GM19438 (cell line): ENCODE measurements around the gene CDC42EP1.
"Not testable (repeated sequence)": the region's sequence is repeated elsewhere in the genome, so short reads cannot be mapped to it uniquely, and the experiment has no call there.

Experiments used
- ATAC-seq: cut with Tn5 transposase; IDR thresholded peaks from one replicate; pipeline ENCODE4 v1.9.1; 2021; ENCODE audit warnings: low read depth; ENCODE audit not compliant: unreplicated experiment

CDC42EP1 gene

DNA sequence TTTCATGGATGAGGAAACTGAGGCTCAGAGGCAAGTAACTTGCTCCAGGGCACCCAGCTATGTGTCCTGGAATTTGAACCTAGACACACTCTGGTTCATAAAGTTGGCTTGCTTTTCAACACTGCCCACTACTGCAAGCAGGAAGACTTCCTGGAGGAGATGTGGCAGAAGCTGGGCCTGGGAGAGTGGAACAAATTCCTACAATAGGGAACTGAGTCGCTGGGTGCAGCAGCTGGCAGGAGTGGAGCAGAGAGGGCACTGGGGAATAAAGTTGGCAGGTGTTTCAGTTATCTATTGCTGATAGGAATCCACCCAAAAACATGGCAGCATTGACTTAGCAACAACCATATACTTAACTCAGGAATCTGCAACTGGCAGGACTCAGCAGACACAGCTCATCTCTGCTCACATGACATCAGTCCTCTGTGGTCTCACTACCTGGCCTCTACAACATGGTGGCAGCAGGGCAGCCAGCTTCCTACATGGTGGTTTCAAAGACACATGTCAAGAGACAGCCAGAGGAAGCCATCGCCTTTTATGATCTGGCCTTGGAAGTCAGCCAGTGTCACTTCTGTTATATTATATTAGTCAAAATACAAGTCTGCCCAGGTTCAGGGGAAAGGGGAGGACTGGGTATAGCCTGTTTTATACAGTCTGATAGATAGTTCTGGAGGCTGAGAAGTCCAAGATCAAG lies 30.5 kb upstream of the CDC42EP1 start:
- no peak for ATAC-seq

DNA sequence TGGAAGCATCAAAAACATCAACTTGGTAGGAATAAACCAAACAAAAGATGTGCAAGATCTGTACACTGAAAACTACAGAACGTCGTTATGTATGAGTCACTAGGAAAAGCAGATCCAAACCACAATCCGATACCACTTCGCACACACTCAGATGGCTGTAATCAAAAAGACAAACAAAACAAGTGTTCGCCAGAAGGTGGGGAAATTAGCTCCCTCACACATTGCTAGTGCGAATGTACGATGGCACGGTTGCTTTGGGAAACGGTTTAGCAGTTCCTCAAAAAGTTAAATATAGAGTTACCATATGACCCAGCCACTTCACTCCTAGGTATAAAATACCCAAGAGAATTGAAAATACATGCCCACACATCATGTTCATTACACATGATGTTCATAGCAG lies 26.3 kb upstream of the CDC42EP1 start:
- no peak for ATAC-seq

DNA sequence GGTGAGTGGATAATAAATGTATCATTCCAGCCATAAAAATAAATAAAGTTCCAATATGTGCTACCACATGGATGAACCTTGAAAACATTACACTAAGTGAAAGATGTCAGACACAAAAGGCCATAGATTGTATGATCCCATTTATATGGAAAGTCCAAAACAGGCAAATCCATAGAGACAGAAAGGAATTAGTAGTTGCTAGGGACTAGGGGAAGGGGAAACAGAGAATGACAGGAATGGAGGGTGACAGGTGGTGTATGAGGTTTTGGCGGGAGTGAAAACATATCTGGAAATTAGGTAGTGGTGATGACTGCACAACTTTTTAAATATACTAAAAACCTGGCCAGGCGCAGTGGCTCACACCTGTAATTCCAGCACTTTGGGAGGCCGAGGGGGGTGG lies 25.8 kb upstream of the CDC42EP1 start:
- no peak for ATAC-seq

DNA sequence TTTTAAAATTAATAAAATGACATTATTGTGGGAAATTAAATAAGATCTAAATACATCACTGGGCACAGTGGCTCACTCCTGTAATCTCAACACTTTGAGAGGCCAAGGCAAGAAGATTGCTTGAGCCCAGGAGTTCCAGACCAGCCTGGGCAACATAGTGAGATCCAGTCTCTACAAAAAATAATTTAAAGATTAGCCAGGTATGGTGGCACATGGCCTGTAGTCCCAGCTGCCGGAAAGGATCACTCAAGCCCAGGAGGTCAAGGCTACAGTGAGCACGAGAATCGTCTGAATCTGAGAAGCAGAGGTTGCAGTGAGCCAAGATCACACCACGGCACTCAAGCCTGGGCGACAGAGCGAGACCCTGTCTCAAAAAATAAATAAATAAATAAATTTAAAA lies 25.1 kb upstream of the CDC42EP1 start:
- no peak for ATAC-seq

DNA sequence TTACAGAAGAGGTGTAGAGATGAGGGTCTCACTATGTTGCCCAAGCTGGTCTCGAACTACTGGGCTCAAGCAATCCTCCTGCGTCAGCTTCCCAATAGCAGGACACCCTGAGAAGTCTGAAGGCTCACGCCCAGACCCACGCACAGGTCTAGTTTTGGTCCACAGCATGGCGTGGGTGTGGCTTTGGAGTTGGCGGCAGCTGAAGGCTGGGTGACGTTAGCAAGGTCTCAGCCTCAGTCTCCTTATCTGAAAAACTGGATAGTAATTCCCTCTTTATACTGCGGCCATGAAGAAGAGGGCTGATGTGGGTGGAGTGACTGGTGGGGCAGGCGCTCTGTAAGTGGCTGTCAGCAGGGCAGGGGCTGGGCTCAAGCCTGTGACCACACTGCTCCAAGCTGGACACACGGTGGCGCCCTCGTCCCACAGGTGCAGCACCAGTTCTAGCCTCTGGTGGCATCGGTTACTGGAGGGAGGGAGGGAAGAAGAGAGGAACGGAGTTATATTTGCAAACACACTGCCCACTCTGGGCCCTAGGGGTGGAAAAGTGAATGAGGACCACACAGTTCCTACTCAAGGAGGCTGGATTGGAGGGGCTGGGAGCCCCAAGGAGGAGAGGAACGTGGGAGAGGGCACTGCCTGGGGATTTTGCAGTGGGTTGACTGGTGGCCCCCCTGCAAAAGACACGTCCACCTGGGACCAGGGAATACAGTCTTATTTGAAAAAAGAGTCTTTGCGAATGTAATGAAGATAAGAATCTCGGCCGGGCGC lies 21.5 kb upstream of the CDC42EP1 start:
- ATAC-seq, result peak; percentile 62

DNA sequence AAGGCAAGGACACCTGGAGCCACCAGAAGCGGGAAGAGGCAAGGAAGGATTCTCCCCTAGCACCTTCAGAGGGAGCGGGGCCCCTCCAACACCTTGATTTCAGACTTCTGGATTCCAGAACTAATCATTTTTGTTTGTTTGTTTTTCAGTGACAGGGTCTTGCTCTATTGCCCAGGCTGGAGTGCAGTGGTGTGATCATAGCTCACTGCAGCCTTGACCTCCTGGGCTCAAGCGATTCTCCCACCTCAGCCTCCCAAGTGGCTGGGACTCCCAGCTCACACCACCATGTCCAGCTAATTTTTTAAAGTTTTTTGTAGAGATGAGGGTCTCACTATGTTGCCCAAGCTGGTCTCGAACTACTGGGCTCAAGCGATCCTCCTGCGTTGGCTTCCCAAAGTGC lies 20.5 kb upstream of the CDC42EP1 start:
- ATAC-seq, result not testable (repeated sequence)

DNA sequence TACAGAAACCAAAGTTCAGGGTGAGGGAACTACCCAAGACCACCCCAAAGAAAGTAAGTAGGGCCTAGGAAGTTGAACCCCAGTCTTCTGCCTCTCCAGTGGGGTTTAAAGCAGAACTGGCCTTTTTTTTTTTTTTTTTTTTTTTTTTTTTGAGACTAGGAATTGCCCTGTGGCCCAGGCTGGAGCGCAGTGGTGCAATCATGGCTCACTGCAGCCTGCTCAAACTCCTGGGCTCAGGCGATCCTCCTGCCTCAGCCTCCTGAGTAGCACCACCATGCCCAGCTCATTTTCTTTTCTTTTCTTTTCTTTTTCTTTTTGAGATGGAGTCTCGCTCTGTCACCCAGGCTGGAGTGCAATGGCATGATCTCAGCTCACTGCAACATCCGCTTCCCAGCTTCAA lies 17.9 kb upstream of the CDC42EP1 start:
- not testable (repeated sequence) for ATAC-seq

DNA sequence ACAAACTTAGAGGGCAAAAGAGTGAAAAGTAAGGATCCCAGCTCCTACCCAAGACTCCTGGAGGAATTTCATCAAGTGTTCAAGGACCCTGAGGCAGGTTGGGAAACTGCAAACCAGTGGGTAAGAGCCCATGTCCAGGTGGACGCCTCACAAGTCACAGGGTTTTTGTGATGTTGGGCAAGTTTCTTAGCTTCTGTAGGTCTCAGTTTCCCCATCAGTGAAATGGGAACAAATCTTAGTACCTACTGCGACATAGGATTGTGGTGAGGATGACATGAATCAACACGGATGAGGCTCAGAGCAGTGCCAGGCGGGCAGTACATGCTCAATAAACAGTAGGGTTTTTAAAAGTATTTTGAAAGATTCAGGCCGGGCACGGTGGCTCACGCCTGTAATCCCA lies 17.3 kb upstream of the CDC42EP1 start:
- no peak for ATAC-seq

DNA sequence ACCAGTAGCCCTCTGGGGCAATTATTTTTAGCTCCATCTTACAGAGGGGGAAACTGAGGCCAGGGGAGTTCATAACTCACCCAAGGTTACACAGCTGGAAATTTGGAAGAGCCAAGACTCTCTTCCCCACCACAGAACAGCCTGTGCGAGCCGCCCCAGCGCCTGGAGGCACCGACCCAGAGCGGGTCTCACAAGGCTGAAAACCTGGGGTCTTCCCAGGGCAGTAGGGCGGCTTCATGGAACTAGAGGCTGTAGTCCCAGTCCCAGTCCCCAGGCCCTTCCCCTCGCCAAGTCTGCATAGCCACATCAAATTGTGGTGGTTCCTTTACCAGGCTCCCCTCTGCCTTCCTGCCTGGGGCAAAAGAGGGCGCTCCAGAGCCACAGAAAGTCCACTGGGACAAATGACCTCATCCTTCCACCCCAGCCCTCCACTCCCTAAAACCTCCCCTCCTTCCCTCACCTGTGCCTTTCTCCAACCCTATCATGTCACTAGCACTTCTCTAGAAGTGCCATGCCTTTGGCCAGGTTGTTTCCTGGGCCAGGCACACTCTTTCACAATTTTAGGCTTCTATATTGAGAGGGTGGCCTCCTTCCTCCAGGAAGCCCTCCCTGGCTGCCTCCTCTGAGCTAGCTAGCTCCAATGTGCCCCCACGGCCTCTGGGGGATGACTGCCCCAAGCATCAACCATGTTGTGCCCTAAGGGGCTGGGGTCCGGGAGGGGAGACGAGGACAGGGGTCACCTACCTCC lies 15.2 kb upstream of the CDC42EP1 start:
- no peak for ATAC-seq

DNA sequence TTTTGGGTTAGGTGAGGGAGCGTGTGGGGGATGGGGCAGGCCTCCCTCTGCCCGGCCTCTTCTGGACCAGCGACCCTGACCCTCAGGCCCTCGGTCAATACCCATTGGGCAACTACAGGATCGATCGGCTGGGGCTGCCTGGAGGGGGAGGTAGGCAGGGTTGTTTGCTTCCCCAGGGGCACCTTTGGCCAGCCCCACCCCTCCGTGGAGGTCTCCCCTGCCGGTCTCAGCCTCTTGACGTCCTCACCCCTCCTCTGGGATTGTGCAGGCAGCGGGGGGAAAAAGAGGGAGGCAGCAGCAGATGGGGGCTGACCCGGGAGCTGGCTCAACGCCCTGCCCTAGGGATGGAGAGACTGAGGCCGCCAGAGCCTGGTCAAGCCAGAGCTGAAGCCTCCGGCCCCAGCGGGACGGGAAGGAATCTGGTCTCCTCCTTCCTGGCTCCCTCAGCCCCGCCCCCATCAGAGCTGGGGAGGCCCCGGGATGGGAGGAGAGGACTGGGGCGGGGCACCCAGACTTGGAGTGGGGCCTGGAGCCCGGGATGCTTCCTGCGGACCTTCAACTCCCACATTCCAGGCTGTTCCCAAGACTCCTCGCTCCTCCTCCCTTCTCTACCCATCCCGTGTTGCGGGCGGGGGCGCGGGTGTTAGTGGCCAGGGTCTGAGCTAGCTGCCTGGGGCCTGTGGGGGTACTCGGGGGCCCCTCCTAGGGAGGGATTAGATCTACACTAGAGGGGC lies 14.4 kb upstream of the CDC42EP1 start:
- ATAC-seq, result no peak

DNA sequence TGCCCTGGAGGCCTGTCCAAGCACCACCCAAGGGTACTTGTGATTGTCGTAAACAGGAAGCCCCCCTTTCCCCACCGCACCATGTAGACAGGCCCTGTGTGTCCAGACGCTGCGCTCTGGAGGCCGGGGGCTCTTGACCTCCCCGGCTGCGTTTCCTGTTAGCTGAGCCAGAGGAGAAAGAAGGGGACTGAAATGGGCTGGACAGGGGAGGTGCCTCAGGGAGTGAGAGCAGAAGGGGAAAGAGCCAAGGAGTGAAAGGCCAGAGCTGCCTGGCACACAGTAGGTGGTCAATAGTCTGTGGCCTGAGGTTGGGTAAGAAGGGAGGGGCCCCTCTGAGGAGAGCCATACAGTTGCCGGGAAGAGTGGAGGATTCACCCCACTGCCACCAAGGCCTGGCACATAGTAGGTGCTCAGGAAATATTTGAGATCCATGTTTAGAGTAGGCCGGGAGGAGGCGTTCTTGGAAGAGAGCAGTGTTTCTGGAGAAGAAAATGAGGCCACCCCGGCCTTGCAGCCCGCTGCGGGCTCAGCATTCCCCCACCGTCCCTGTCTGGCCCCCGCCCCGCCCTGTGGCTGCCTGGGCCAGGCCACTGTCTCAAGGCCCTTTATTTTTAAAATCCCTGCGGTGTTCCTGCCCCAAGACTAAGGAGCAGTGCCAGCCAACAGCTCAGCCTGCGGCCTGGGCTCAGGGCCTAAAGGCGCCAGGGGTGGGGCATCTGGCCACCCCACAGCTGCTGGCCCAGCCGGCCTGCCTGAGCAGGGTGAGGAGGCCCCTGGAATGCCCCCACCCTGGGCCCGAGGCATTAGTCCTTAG lies 13.6 kb upstream of the CDC42EP1 start:
- no peak for ATAC-seq

DNA sequence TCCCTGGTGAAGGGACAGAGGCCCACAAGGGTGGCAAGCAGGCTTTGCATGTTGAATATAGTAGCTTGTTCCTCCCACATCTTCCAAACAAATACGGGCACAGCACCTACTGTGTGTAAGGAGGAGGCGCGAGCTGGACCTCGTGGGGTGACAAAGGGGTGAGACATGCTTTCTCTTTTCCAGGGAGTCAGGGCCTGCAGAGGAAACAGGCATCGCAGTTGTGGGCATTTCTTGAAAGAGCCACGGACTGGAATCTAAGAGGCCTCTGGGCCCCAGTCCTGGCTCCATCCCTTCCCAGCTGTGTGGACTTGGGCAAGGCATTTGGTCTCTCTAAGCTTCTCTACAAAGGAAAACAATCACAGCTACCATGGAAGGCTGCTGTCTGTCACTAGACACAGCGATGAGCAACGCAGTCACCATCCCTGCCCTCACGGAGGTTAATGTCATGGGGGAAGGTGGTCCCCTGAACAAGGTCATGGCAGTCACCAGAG lies 13.0 kb upstream of the CDC42EP1 start:
- no peak for ATAC-seq

DNA sequence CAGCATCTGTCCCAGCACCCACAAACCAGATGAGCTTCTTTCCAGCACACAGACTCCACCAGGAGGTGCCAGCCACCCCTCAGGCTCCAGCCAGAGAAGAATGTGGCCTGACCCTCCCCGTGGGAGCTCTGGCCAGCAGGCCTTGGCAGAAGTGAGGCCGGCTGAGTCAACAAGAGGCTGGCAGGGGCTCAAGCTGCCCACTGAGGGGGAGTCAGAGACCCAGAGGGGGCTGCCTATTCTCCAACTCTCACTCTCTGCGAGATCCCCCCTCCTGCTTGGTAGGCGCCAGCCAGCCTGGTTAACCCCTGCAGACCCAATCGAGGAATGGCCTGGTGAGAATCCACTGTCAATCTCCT lies 10.6 kb upstream of the CDC42EP1 start:
- ATAC-seq, result no peak

DNA sequence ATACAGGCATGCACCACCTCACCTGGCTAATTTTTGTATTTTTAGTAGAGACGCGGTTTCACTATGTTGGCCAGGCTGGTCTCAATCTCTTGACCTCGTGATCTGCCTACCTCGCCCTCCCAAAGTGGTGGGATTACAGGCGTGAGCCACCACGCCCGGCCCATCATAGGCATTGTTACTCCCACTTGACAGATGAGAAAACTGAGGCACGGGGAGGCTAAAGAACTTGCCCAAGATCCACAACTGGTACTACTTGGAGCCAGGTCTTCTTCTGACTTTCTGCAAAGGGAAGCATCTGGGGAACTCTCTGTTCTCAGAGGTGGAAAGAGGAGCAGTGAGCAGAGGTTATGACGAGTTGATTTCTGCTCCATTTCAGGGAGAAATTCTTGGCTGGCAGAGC lies 9.4 kb upstream of the CDC42EP1 start:
- not testable (repeated sequence) for ATAC-seq

DNA sequence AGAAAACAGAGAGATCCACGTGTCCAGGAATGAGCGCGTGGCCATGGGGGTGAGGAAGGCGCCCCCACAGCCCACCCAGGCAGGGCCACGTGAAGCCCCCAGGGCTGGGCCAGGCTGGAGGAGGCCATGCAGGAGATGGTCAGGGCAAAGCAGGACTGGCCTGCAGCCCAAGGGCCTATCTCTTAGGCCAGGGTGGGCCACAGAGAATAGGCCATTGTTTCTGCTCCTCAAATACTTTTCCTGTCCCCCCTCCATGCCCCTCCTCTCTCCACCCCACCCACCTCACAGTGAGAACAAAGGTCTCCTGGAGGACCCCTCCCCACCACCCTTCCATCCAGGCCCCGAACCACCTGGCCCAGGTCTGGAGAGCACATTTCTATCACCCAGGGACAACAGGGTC lies 8.3 kb upstream of the CDC42EP1 start:
- no peak for ATAC-seq

DNA sequence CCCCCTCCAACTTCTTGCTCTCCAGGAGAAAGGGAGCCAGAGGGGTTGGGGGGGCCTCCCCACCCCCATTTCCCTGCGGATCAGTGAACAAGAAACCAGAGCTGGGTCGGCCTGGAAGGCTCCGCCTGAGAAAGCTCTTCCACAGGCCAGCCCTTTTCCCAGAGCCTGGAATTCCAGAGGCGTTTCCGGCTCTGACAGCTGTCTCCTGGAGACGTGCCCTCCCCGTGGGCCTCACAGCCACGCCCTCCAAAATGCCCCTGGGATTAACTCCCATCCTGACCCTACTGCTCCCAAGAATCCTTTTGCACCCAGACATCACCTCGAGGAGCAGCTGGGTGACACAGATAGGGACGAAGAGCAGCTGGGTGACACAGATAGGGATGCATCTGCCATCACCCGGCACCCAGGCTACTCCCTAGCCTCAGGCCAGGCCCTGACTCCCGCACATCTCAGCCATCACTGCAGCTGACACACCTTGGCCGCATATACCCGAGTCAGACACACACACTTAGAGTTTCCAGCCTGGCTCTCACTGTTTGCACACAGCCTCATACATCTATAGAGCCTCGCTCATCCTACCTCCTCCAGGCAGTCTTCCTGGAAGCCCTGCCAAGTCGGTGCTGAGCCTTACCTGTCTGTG lies 7.6 kb upstream of the CDC42EP1 start:
- ATAC-seq, result no peak

DNA sequence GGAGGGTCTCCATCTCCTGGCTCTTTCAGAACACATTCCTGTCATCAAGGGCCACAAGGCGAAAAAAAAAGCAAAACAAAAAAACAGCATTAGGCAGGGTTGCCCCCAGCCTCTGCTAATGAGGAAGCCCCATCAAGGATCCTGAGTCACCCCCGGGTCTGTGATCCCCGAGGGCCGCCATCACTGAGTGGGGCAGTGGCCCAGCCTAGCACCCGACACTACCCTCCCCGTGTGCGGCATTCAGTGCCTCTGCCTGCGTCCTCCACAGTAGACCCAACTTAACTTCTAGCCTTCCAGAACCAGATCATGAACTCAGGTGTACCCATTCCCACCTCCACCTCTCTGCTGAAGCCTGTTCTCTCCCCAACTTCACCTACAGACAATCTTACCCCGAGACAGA lies 6.6 kb upstream of the CDC42EP1 start:
- ATAC-seq, result no peak

DNA sequence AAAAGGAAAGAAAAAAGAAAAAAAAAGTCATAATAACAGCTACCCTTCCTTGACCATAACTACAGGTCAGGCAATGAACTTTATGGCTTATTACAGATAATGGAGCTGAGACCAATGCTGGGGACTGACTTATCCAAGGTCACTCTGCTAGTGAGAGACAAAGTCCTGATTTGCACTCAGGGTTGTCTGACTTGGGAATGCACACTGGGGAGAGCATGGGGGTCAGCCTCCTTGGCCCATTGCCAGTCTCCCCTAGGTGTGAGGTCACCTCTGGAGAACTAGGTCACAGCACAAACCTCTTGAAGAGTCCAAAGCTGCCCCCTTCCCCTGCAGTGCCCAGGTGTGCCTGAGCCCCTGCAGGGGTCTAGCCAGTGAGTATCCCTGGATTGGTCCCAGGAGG lies 5.3 kb upstream of the CDC42EP1 start:
- no peak for ATAC-seq

DNA sequence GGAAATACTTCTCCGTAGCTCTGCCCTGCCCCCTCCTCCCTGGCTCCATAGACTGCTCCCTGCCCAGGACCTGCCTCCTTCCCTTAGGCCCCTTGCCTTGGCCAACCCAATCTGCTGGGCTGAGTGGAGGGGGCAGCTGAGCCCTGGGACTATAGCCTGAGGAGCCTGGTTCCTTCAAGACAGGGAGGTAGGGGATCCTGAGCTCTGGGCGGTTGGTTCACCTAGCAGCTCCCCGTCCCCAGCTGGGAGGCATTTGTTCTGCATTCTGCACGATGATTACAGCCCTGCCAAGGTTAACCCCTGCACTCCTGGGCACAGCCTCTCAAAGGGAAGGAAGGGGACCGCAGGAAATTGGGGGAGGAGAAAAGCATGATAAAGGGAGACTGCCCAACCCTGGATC lies 3.6 kb upstream of the CDC42EP1 start:
- no peak for ATAC-seq
